Left lung (tissue), 10 donors: Measurements from ENCODE around the gene USP24. TPM values are rescaled to one million over a fixed set of nuclear protein-coding genes. Genes with fewer than 3 reads are reported as not detected.
A peak's percentile ranks its signal among the peaks of the same experiment; 100 is the strongest.

ENCODE experiments used
- ATAC-seq: fragments of 200-7000 bp; cut with Tn5 transposase; one replicate; pipeline ENCODE4 v1.9.1; 2020; ENCODE audit warnings: moderate library complexity
- DNase-seq, 4 donors: peaks; one replicate each; pipeline ENCODE4 v3.0.0-alpha.2; 2013 to 2020
- H3K27ac ChIP-seq, 2 donors: fragments of 200-600 bp; sonication (generic) in 1 of 2; one replicate each; pipeline versions ENCODE4 v1.5.0 to v1.8.0; 2020 to 2021
- H3K27me3 ChIP-seq, 2 donors: fragments of 200-600 bp; sonication (generic) in 1 of 2; one replicate each; pipeline versions ENCODE4 v1.5.0 to v1.8.0; 2020 to 2021
- H3K36me3 ChIP-seq, 2 donors: fragments of 200-600 bp; sonication (generic) in 1 of 2; one replicate each; pipeline versions ENCODE4 v1.5.0 to v1.8.0; 2020 to 2021
- H3K4me1 ChIP-seq, 2 donors: fragments of 200-600 bp; one replicate each; pipeline ENCODE4 v1.8.0; 2021
- H3K4me3 ChIP-seq, 2 donors: fragments of 200-600 bp; sonication (generic) in 1 of 2; one replicate each; pipeline versions ENCODE4 v1.5.0 to v1.8.0; 2020 to 2021; ENCODE audit warnings: mild to moderate bottlenecking in 1 of 2
- H3K9me3 ChIP-seq, 2 donors: fragments of 200-600 bp; sonication (generic) in 1 of 2; one replicate each; pipeline versions ENCODE4 v1.5.0 to v1.8.0; 2020 to 2021
- CTCF ChIP-seq, 2 donors: fragments of 200-600 bp; sonication (generic) in 1 of 2; IDR thresholded peaks; one replicate each; pipeline versions ENCODE4 v1.5.0 to v1.8.0; 2021; ENCODE audit warnings: antibody characterized with exemption in 2 of 2
- intact Hi-C, 2 donors: fragments of 100-400 bp; cut with DNase I; formaldehyde crosslinking; loops; one replicate each; pipeline versions ENCODE4 v1.11.2 to v1.14.2; 2022
- polyA plus RNA-seq, 6 donors: library from polyadenylated mRNA; unstranded; fragments of 120-200 nt; gene quantifications; one replicate each; pipeline ENCODE4 v1.2.1, GENCODE V29; 2013; ENCODE audit not compliant: insufficient read length in 6 of 6
- total RNA-seq, 2 donors: library from RNA; stranded (reverse); fragmentation: NEBNext Ultra II Directional; extraction: Animal tissue kit (Norgen Biotek cat#: 25700); gene quantifications; one replicate each; pipeline ENCODE4 v1.2.1, GENCODE V29; 2021
- donor health status: DM: no; HTN: yes; CAD: no.
- donor health status: DM: no; HTN: no; CAD: no.

Gene USP24
- total and polyA plus RNA-seq, 8 donors, result 26.1 to 63.7 (median 47.2) TPM

GRCh38 chr1:55140137-55140536, 75.0 kb downstream of the USP24 start:
- ATAC-seq (no peak), DNase-seq (no peak)
- no peaks in the 10 kb centered on the region for H3K9me3 ChIP-seq
- intact Hi-C loops, result loop anchor here in 1 of 2 donors (5.0 kb wide), 1 partner anchor 137 kb away; no protein-coding TSS in a partner anchor
- H3K27me3 ChIP-seq, result no peaks in the 10 kb centered on the region
- no peak for TF ChIP-seq CTCF (IDR thresholded peaks at IDR 0.05)
- H3K4me3 ChIP-seq, result no peak overlapping the region
- peaks cover 0 to 87% of the 10 kb centered on the region in 2 donors for H3K36me3 ChIP-seq
- peak overlapping the region in 1 of 2 donors; percentile 29 for H3K27ac ChIP-seq
- H3K4me1 ChIP-seq, result peaks cover 0 to 10% of the 10 kb centered on the region in 2 donors

- TF ChIP-seq CTCF (IDR thresholded peaks at IDR 0.05), result no peak
Observed at GRCh38 chr1:55138823-55139222, 76.3 kb downstream of the USP24 start.

GRCh38 chr1:55134152-55134808, 80.9 kb downstream of the USP24 start:
- no peak overlapping the region for H3K4me3 ChIP-seq
- intact Hi-C loops, result loop anchor here in 1 of 2 donors (10.0 kb wide), 1 partner anchor 141 kb away; no protein-coding TSS in a partner anchor
- H3K4me1 ChIP-seq, result peaks cover 0 to 8% of the 10 kb centered on the region in 2 donors
- TF ChIP-seq CTCF (IDR thresholded peaks at IDR 0.05), result no peak
- H3K27ac ChIP-seq, result no peak overlapping the region
- DNase-seq, result no peak
- H3K9me3 ChIP-seq, result no peaks in the 10 kb centered on the region
- peaks cover 0 to 100% of the 10 kb centered on the region in 2 donors for H3K36me3 ChIP-seq
- no peak for ATAC-seq
- H3K27me3 ChIP-seq, result no peaks in the 10 kb centered on the region

More at GRCh38 chr1:55138823-55139222, 76.3 kb downstream of the USP24 start:
- Histone ChIP-seq H3K9me3 (no peaks in the 10 kb centered on the region), H3K27ac (no peak overlapping the region), H3K4me1 (peaks cover 0 to 10% of the 10 kb centered on the region in 2 donors), H3K36me3 (peaks cover 0 to 87% of the 10 kb centered on the region in 2 donors), H3K4me3 (no peak overlapping the region), H3K27me3 (no peaks in the 10 kb centered on the region)
- ATAC-seq (no peak), DNase-seq (no peak)
- intact Hi-C loops, result loop anchor here in 1 of 2 donors (10.0 kb wide), 1 partner anchor 136 kb away; no protein-coding TSS in a partner anchor

- no peak for TF ChIP-seq CTCF (IDR thresholded peaks at IDR 0.05)
- H3K4me1 ChIP-seq, result peaks cover 0 to 18% of the 10 kb centered on the region in 2 donors
- peaks cover 0 to 94% of the 10 kb centered on the region in 2 donors for H3K36me3 ChIP-seq
- H3K9me3 ChIP-seq, result no peaks in the 10 kb centered on the region
- no peak overlapping the region for H3K27ac ChIP-seq
- ATAC-seq, result no peak
- no peak for DNase-seq
- no peaks in the 10 kb centered on the region for H3K27me3 ChIP-seq
- intact Hi-C loops, result loop anchor here in 1 of 2 donors (10.0 kb wide), 1 partner anchor 143 kb away; no protein-coding TSS in a partner anchor
- no peak overlapping the region for H3K4me3 ChIP-seq
Observed at GRCh38 chr1:55131801-55132200, 83.4 kb downstream of the USP24 start.

GRCh38 chr1:55131218-55131617, 83.9 kb downstream of the USP24 start:
- H3K27ac ChIP-seq, result no peak overlapping the region
- H3K27me3 ChIP-seq, result no peaks in the 10 kb centered on the region
- no peak overlapping the region for H3K4me3 ChIP-seq
- no peaks in the 10 kb centered on the region for H3K9me3 ChIP-seq
- peaks cover 0 to 94% of the 10 kb centered on the region in 2 donors for H3K36me3 ChIP-seq
- intact Hi-C loops, result loop anchor here in 1 of 2 donors (10.0 kb wide), 1 partner anchor 144 kb away; no protein-coding TSS in a partner anchor
- no peak for TF ChIP-seq CTCF (IDR thresholded peaks at IDR 0.05)
- H3K4me1 ChIP-seq, result peaks cover 0 to 18% of the 10 kb centered on the region in 2 donors
- ATAC-seq (no peak), DNase-seq (no peak)
